K562 (cell line): ENCODE measurements around the gene TMEM33. TPM values are rescaled to one million over a fixed set of nuclear protein-coding genes. Genes with fewer than 3 reads are reported as not detected.
A peak's percentile ranks its signal among the peaks of the same experiment; 100 is the strongest.

Source experiments
- ATAC-seq: fragments of 200-7000 bp; cut with Tn5 transposase; 3 replicates; pipeline ENCODE4 v1.9.1; 2020; ENCODE audit warnings: moderate library complexity
- BruUV-seq: library from RNA; stranded (reverse); fragments of 400-500 nt; replicated peaks from 2 replicates; lab custom pipeline; 2021; lab: Mats Ljungman, UMichigan
- CTCF ChIA-PET: fragments of 300-600 bp; formaldehyde crosslinking; extraction: SDS; loops from one replicate; lab custom pipeline; 2021; ENCODE audit warnings: low intra/inter-chr PET ratio; lab: Yijun Ruan, JAX
- POLR2A ChIA-PET: fragments of 300-600, 350-650 bp; sonication (Branson Sonifier 250); formaldehyde crosslinking; extraction: SDS; loops from one replicate; lab custom pipeline; 2021; ENCODE audit warnings: antibody characterized with exemption, inconsistent platforms; lab: Yijun Ruan, JAX
- DNase-seq, 4 experiments: peaks; one replicate each; pipeline versions ENCODE4 v3.0.0 to v3.0.0-alpha.2; 2011 to 2018; ENCODE audit warnings: low spot score in 3 of 4, mixed read lengths in 3 of 4; ENCODE audit errors: extremely low read depth in 1 of 4
- FAIRE-seq: peaks from 2 replicates; lab custom pipeline; 2011; peaks lifted over from hg19 to GRCh38; lab: Jason Lieb, UNC
- H2AFZ ChIP-seq: 2 replicates; pipeline ENCODE4 v1.6.0; 2011; ENCODE audit warnings: low read depth, low read length, control low read depth, inconsistent platforms
- H3K27ac ChIP-seq: fragments of 200-600 bp; 3 replicates; pipeline ENCODE4 v1.8.0; 2011; ENCODE audit warnings: low read depth, mild to moderate bottlenecking, control low read depth, inconsistent platforms, low read length, moderate library complexity, mixed read lengths; ENCODE audit errors: extremely low read depth
- H3K27me3 ChIP-seq, 2 experiments: fragments of 300-600 bp in 1 of 2; 2 replicates in 1 of 2; 3 replicates in 1 of 2; pipeline versions ENCODE4 v1.6.0 to v1.8.0; 2011; ENCODE audit warnings: inconsistent platforms in 2 of 2, low read length in 2 of 2, mild to moderate bottlenecking in 1 of 2, mixed read lengths in 1 of 2, moderate library complexity in 1 of 2; ENCODE audit not compliant: control insufficient read depth in 2 of 2, insufficient read depth in 2 of 2
- H3K36me3 ChIP-seq: fragments of 300-600 bp; 3 replicates; pipeline ENCODE4 v1.8.0; 2011; ENCODE audit warnings: mild to moderate bottlenecking, low read length, inconsistent platforms; ENCODE audit not compliant: control insufficient read depth, insufficient read depth
- H3K4me1 ChIP-seq, 2 experiments: fragments of 200-600 bp in 1 of 2; replicated peaks in 1 of 2; 2 replicates in 1 of 2; 3 replicates in 1 of 2; pipeline versions ENCODE4 v1.5.1 to v1.8.0; 2011; ENCODE audit warnings: inconsistent platforms in 2 of 2, low read length in 2 of 2, mild to moderate bottlenecking in 1 of 2, mixed read lengths in 1 of 2, moderate library complexity in 1 of 2; ENCODE audit not compliant: control insufficient read depth in 2 of 2, insufficient read depth in 2 of 2
- H3K4me2 ChIP-seq: 2 replicates; pipeline ENCODE4 v1.6.1; 2011; ENCODE audit warnings: low read length, control low read depth, inconsistent platforms, mixed read lengths; ENCODE audit not compliant: insufficient read depth
- H3K4me3 ChIP-seq: fragments of 200-600 bp; sonication (generic), shearing (Covaris generic); 2 replicates; pipeline ENCODE4 v1.5.1; 2016; ENCODE audit warnings: control low read depth, inconsistent platforms
- H3K79me2 ChIP-seq: fragments of 200-600 bp; 3 replicates; pipeline ENCODE4 v1.8.0; 2011; ENCODE audit warnings: low read length, inconsistent platforms; ENCODE audit not compliant: control insufficient read depth, insufficient read depth
- H3K9ac ChIP-seq, 2 experiments: 2 replicates each; pipeline versions ENCODE4 v1.6.0 to v1.6.1; 2011; ENCODE audit warnings: low read depth in 2 of 2, low read length in 2 of 2, control low read depth in 1 of 2, inconsistent platforms in 1 of 2, mild to moderate bottlenecking in 1 of 2, mixed read lengths in 1 of 2; ENCODE audit not compliant: insufficient read depth in 1 of 2
- H3K9me1 ChIP-seq: one replicate; pipeline ENCODE4 v1.6.0; 2011; ENCODE audit warnings: inconsistent platforms, mild to moderate bottlenecking, low read length, moderate library complexity; ENCODE audit not compliant: control insufficient read depth, insufficient read depth
- H3K9me3 ChIP-seq: replicated peaks from 2 replicates; pipeline ENCODE4 v1.5.1; 2011; ENCODE audit warnings: low read depth, low read length, inconsistent platforms; ENCODE audit not compliant: control insufficient read depth, insufficient read depth
- H4K20me1 ChIP-seq: replicated peaks from 2 replicates; pipeline ENCODE4 v1.6.1; 2011; ENCODE audit warnings: low read length, inconsistent platforms, mixed read lengths; ENCODE audit not compliant: control insufficient read depth, insufficient read depth
- CCNT2 ChIP-seq: IDR thresholded peaks from 2 replicates; pipeline ENCODE4 v1.6.1; 2011; ENCODE audit warnings: borderline replicate concordance, low read depth, mild to moderate bottlenecking, moderate library complexity, mixed read lengths, low read length; ENCODE audit not compliant: insufficient read length; ENCODE audit errors: extremely low read depth
- ELF4 ChIP-seq: fragments of 450-650 bp; formaldehyde crosslinking; IDR thresholded peaks from 2 replicates; pipeline ENCODE4 v1.4.0; 2022; ENCODE audit warnings: missing genetic modification characterization
- HDGF ChIP-seq: fragments of 450-650 bp; IDR thresholded peaks from 2 replicates; pipeline ENCODE4 v1.6.1; 2016
- KDM2B ChIP-seq: fragments of 250-450 bp; sonication (Bioruptor Pico); IDR thresholded peaks from 2 replicates; pipeline ENCODE4 v1.8.0; 2021; ENCODE audit warnings: mild to moderate bottlenecking, moderate library complexity
- NFIC ChIP-seq: fragments of 450-650 bp; IDR thresholded peaks from 2 replicates; pipeline ENCODE4 v1.6.1; 2017; ENCODE audit warnings: mild to moderate bottlenecking, inconsistent platforms
- PCBP2 ChIP-seq: fragments of 200-400 bp; formaldehyde crosslinking; IDR thresholded peaks from 2 replicates; pipeline ENCODE4 v1.6.1; 2018; ENCODE audit warnings: low read length, low read depth, mild to moderate bottlenecking, moderate library complexity; ENCODE audit not compliant: poor library complexity, severe bottlenecking
- POLR2B ChIP-seq: fragments of 450-650 bp; IDR thresholded peaks from 2 replicates; pipeline ENCODE4 v1.6.1; 2018; ENCODE audit warnings: low read depth; ENCODE audit not compliant: partially characterized antibody
- PURB ChIP-seq: sonication (generic); formaldehyde crosslinking; IDR thresholded peaks from 2 replicates; pipeline ENCODE4 v1.9.0; 2021; ENCODE audit warnings: low read depth, mild to moderate bottlenecking, missing genetic modification reagents
- TCF3 ChIP-seq: sonication (generic); formaldehyde crosslinking; IDR thresholded peaks from 2 replicates; pipeline ENCODE4 v1.4.0; 2020; ENCODE audit warnings: mild to moderate bottlenecking, missing genetic modification reagents
- ZC3H8 ChIP-seq: fragments of 450-650 bp; IDR thresholded peaks from 2 replicates; pipeline ENCODE4 v1.6.1; 2017
- ZNF584 ChIP-seq: fragments of 200-800 bp; sonication (Bioruptor generic); IDR thresholded peaks from 2 replicates; pipeline ENCODE4 v1.6.1; 2016; ENCODE audit warnings: low read depth, mild to moderate bottlenecking, missing genetic modification characterization, missing compliant biosample characterization
- ZNF75A ChIP-seq: fragments of 450-650 bp; formaldehyde crosslinking; IDR thresholded peaks from 2 replicates; pipeline ENCODE4 v1.4.0; 2020; ENCODE audit warnings: mild to moderate bottlenecking
- WGBS: fragments of 100-300 bp; shearing (Covaris generic); methylation state at CpG from one replicate; pipeline ENCODE4 v1.1.6; 2016; ENCODE audit warnings: low coverage, mixed read lengths; ENCODE audit not compliant: insufficient coverage; ENCODE audit errors: missing lambda C conversion rate; 5-methylcytosine and 5-hydroxymethylcytosine counted together
- in situ Hi-C: fragments of 300-500 bp; cut with MboI; formaldehyde crosslinking; loops from 4 replicates; pipeline ENCODE4 v1.15.0; 2018; ENCODE audit warnings: inconsistent platforms, mixed read lengths
- intact Hi-C: fragments of 100-400 bp; cut with micrococcal nuclease; formaldehyde crosslinking; loops from 2 replicates; pipeline ENCODE4 v1.14.2; 2022
- polyA plus RNA-seq, 8 experiments: library from polyadenylated mRNA; depleted of rRNA in 4 of 8; stranded (reverse) in 5 of 8; unstranded in 3 of 8; fragments of >200 nt; fragmentation: Nextera tagmentation in 2 of 8; fragmentation: Illumina TruSeq in 1 of 8; extraction: Ambion mirVana in 2 of 8; extraction: Trizol in 1 of 8; gene quantifications; 2 replicates each; pipeline versions ENCODE4 v1.2.1 to v1.2.3, GENCODE V29; 2011 to 2014; ENCODE audit warnings: inconsistent platforms in 1 of 8, missing spikeins in 1 of 8
- total RNA-seq, 7 experiments: library from RNA; depleted of rRNA in 6 of 7; stranded (reverse); fragments of >200 nt in 6 of 7; fragmentation: Illumina TruSeq in 2 of 7; extraction: Trizol in 2 of 7; gene quantifications; 2 replicates each; pipeline versions ENCODE4 v1.2.1 to v1.2.3, GENCODE V29; 2011 to 2021; ENCODE audit warnings: low replicate concordance in 1 of 7
- TF ChIP-seq, protein P1 (sequence below): sonication (generic); formaldehyde crosslinking; IDR thresholded peaks from 2 replicates; pipeline ENCODE4 v1.8.1; 2023; ENCODE audit warnings: missing genetic modification reagents, mild to moderate bottlenecking, borderline replicate concordance

The TMEM33 gene
- total and polyA plus RNA-seq, 9 of the 15 experiments (the other 6 are each of a cell fraction or from before 2014, with no cell fraction given) = 16.8 to 85.9 (median 67.9) TPM

DNA sequence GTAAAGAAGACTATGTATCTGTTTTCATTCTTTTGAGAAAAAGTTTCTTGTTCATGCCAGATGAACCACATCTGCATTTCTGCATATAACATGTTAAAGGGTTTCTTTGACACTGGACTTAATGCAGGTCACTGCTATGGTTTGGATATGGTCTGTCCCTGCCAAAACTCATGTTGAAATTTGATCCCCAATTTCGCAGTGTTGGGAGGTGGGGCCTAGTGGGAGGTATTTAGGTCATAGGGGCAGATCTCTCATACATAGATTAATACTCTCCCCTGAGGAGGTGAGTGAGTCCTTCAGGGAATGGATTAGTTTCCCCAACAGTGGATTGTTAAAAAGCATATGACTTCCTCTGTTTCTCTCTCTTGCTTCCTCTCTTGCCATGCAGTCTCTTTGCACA is 45.9 kb upstream of the TMEM33 start:
- intact Hi-C loops = loop anchor here (5.0 kb wide), 1 partner anchor 97 kb away; no protein-coding TSS in a partner anchor
- Histone ChIP-seq H3K4me3 (no peak overlapping the region), H4K20me1 (no peaks in the 10 kb centered on the region), H3K9me3 (no peaks in the 10 kb centered on the region), H3K27me3 (peaks cover 5 to 8% of the 10 kb centered on the region in 2 experiments; a peak in 3 of 5 replicates), H3K36me3 (no peaks in the 10 kb centered on the region), H3K9me1 (no peaks in the 10 kb centered on the region), H3K4me1 (no peaks in the 10 kb centered on the region), H3K79me2 (no peaks in the 10 kb centered on the region), H3K9ac (no peak overlapping the region), H2AFZ (no peak overlapping the region), H3K4me2 (no peak overlapping the region), H3K27ac (no peak overlapping the region)
- DNase-seq = no peak
- POLR2A ChIA-PET = no interaction called here
- no peak for TF ChIP-seq NFIC
- TF ChIP-seq HDGF = no peak
- TF ChIP-seq ZNF584 (CRISPR knock-in tag) = no peak
- TF ChIP-seq ELF4 (CRISPR knock-in tag) = no peak
- TF ChIP-seq KDM2B (CRISPR knock-in tag) = no peak
- TF ChIP-seq POLR2B = no peak
- TF ChIP-seq, protein P1, sequence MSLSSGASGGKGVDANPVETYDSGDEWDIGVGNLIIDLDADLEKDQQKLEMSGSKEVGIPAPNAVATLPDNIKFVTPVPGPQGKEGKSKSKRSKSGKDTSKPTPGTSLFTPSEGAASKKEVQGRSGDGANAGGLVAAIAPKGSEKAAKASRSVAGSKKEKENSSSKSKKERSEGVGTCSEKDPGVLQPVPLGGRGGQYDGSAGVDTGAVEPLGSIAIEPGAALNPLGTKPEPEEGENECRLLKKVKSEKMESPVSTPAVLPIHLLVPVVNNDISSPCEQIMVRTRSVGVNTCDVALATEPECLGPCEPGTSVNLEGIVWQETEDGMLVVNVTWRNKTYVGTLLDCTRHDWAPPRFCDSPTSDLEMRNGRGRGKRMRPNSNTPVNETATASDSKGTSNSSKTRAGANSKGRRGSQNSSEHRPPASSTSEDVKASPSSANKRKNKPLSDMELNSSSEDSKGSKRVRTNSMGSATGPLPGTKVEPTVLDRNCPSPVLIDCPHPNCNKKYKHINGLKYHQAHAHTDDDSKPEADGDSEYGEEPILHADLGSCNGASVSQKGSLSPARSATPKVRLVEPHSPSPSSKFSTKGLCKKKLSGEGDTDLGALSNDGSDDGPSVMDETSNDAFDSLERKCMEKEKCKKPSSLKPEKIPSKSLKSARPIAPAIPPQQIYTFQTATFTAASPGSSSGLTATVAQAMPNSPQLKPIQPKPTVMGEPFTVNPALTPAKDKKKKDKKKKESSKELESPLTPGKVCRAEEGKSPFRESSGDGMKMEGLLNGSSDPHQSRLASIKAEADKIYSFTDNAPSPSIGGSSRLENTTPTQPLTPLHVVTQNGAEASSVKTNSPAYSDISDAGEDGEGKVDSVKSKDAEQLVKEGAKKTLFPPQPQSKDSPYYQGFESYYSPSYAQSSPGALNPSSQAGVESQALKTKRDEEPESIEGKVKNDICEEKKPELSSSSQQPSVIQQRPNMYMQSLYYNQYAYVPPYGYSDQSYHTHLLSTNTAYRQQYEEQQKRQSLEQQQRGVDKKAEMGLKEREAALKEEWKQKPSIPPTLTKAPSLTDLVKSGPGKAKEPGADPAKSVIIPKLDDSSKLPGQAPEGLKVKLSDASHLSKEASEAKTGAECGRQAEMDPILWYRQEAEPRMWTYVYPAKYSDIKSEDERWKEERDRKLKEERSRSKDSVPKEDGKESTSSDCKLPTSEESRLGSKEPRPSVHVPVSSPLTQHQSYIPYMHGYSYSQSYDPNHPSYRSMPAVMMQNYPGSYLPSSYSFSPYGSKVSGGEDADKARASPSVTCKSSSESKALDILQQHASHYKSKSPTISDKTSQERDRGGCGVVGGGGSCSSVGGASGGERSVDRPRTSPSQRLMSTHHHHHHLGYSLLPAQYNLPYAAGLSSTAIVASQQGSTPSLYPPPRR (CRISPR knock-in tag) = no peak
- TF ChIP-seq TCF3 (CRISPR knock-in tag) = no peak
- no peak for TF ChIP-seq PURB (CRISPR knock-in tag)
- no peak for TF ChIP-seq PCBP2
- TF ChIP-seq ZNF75A (CRISPR knock-in tag) = no peak
- TF ChIP-seq ZC3H8 = no peak
- TF ChIP-seq CCNT2 = no peak
- WGBS = 0% methylated on average over 1 of the region's 1 CpG
- 0 out of 3 replicates have a peak, but pooled peaks have one; percentile 57 for ATAC-seq
- no peak for FAIRE-seq
- in situ Hi-C loops = loop anchor here (5.0 to 10.0 kb wide), 2 partner anchors 197 to 605 kb away; no protein-coding TSS in a partner anchor
- no TSS peak for BruUV-seq
- CTCF ChIA-PET = no interaction called here
